ENCODE data around the gene KRTAP5-4. TPM values are rescaled to one million over a fixed set of nuclear protein-coding genes. Genes with fewer than 3 reads are reported as not detected.

The KRTAP5-4 gene
- total and polyA plus RNA-seq, 2 donors (not counting 1 experiment from before 2014, with no cell fraction given), result not detected

DNA sequence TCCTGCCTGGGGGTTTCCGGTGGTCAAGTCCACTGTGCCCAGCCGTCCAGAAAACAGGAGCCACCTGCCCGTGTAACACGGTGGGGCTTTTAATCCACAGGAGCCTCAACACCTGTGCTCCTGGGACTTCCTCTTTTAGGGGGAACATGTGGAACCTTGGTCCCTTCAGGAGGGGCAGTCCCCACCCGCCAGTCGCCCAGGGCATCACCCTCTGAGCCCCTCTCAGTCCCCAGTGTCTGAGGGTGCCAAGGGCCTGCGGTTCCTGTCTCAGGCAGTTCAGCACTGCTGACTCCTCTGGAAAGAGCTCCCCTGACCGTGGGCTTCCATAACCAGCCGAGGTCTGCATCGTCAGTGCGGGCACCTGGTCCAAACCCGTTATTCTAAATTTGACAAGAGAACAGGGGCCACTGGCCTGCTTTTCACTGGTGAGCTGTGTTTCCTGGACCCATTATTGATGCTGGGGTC lies 23.5 kb upstream of the KRTAP5-4 start:
- ATAC-seq (ENCODE audit: low read depth), result no peak
- Histone ChIP-seq H3K9ac (ENCODE audit: low read length) (no peak overlapping the region), H3K27ac (ENCODE audit: low read length in 2 of 2) (no peak overlapping the region), H2AFZ (ENCODE audit: insufficient read depth, low read depth, low read length, poor library complexity, severe bottlenecking) (no peak overlapping the region), H3K4me2 (replicated peaks; ENCODE audit: low read depth, low read length, poor library complexity, severe bottlenecking) (no peak overlapping the region), H3K27me3 (replicated peaks in 1 of 4; ENCODE audit: control extremely low read depth in 1 of 4, control insufficient read depth in 3 of 4, insufficient read depth in 4 of 4, low read length in 3 of 4) (peaks cover 0 to 10% (median 0%) of the 10 kb centered on the region in 4 experiments), H3K9me3 (ENCODE audit: control extremely low read depth in 1 of 3, control insufficient read depth in 2 of 3, insufficient read depth in 1 of 3, low read length in 2 of 3) (no peaks in the 10 kb centered on the region), H3K79me2 (ENCODE audit: control insufficient read depth, insufficient read depth, low read length) (no peaks in the 10 kb centered on the region), H4K20me1 (ENCODE audit: control insufficient read depth, insufficient read depth, low read length, poor library complexity, severe bottlenecking) (no peaks in the 10 kb centered on the region), H3K4me1 (ENCODE audit: control insufficient read depth in 2 of 2, insufficient read depth in 2 of 2, low read length in 2 of 2) (no peaks in the 10 kb centered on the region), H3K36me3 (replicated peaks in 1 of 2; ENCODE audit: control extremely low read depth in 1 of 2, control insufficient read depth in 1 of 2, extremely low read depth in 1 of 2, insufficient read depth in 2 of 2, low read length in 1 of 2) (no peaks in the 10 kb centered on the region), H3K4me3 (ENCODE audit: control extremely low read depth in 1 of 5, extremely low read depth in 1 of 5, insufficient read depth in 1 of 5, low read depth in 2 of 5, low read length in 4 of 5) (no peak overlapping the region)
- intact Hi-C loops (cut with micrococcal nuclease), result no loop called here
- TF ChIP-seq EZH2 (IDR thresholded peaks at IDR 0.05; ENCODE audit: borderline replicate concordance, insufficient read depth, low read depth, low read length, poor library complexity, severe bottlenecking), result no peak
- H3K4me1 Mint-ChIP-seq, result no peaks in the 10 kb centered on the region
- POLR2A ChIA-PET, result no interaction called here
- CTCF ChIA-PET, result no interaction called here
- H3K9me3 Mint-ChIP-seq (ENCODE audit: insufficient read depth), result no peaks in the 10 kb centered on the region
- WGBS (ENCODE audit: insufficient coverage), result 43% methylated on average over 12 of the region's 12 CpGs
- H3K4me3 Mint-ChIP-seq, result no peak overlapping the region
- H3K27me3 Mint-ChIP-seq, result peaks cover 13% of the 10 kb centered on the region
- H3K27ac Mint-ChIP-seq, result no peak overlapping the region
- no peak for DNase-seq

DNA sequence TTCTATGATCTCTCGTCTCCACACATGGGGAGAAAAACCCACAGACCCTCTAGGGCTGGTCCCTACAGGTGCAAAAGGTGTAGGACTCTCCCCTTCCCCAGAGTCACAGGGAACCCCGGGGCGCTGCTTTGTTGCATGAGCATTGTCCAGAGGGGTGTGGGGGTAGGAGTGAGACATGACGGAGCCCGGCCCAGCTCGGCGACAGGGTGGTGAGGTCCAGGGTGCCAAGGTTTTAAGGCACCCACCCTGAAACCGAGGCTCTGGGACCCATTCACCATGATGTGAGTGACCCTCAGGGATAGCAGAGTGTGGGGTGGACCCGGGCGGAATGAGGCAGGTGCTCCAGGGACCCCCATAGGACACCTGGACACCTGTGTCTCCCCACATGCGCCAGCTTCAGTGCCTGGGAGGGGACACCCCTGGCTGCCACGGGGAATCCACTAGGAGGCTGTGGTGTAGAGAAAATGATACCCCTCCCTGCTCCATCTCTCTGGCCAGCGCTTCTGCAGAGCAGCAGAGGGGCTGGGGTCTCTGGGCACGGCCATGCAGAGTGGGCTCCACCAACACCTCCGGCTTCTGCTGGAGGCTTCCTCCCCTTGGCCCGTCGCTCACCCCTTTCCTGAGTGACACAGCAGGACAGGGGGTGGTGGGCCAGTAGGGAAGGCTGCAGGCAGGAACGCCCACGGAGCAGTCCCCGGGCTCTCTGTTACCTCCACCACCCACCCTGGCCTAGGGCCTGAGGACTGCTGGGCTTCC lies 22.8 kb upstream of the KRTAP5-4 start:
- Mint-ChIP-seq H3K9me3 (ENCODE audit: insufficient read depth) (no peaks in the 10 kb centered on the region), H3K4me1 (no peaks in the 10 kb centered on the region), H3K4me3 (no peak overlapping the region), H3K27ac (no peak overlapping the region), H3K27me3 (peaks cover 18% of the 10 kb centered on the region)
- POLR2A ChIA-PET, result no interaction called here
- no peaks in the 10 kb centered on the region for H4K20me1 ChIP-seq (ENCODE audit: control insufficient read depth, insufficient read depth, low read length, poor library complexity, severe bottlenecking)
- H3K4me2 ChIP-seq (replicated peaks; ENCODE audit: low read depth, low read length, poor library complexity, severe bottlenecking), result no peak overlapping the region
- 40% methylated on average over 8 of the region's 20 CpGs for WGBS (ENCODE audit: insufficient coverage)
- no peak for TF ChIP-seq EZH2 (IDR thresholded peaks at IDR 0.05; ENCODE audit: borderline replicate concordance, insufficient read depth, low read depth, low read length, poor library complexity, severe bottlenecking)
- TF ChIP-seq CTCF (IDR thresholded peaks at IDR 0.05), result no peak
- no peaks in the 10 kb centered on the region for H3K79me2 ChIP-seq (ENCODE audit: control insufficient read depth, insufficient read depth, low read length)
- no peak for DNase-seq
- no peak overlapping the region for H3K4me3 ChIP-seq (ENCODE audit: control extremely low read depth in 1 of 5, extremely low read depth in 1 of 5, insufficient read depth in 1 of 5, low read depth in 2 of 5, low read length in 4 of 5)
- ATAC-seq (ENCODE audit: low read depth), result no peak
- H3K27me3 ChIP-seq (replicated peaks in 1 of 4; ENCODE audit: control extremely low read depth in 1 of 4, control insufficient read depth in 3 of 4, insufficient read depth in 4 of 4, low read length in 3 of 4), result peaks cover 0 to 16% (median under 1%) of the 10 kb centered on the region in 4 experiments
- H3K4me1 ChIP-seq (ENCODE audit: control insufficient read depth in 2 of 2, insufficient read depth in 2 of 2, low read length in 2 of 2), result no peaks in the 10 kb centered on the region
- no peak overlapping the region for H3K27ac ChIP-seq (ENCODE audit: low read length in 2 of 2)
- no peaks in the 10 kb centered on the region for H3K36me3 ChIP-seq (replicated peaks in 1 of 2; ENCODE audit: control extremely low read depth in 1 of 2, control insufficient read depth in 1 of 2, extremely low read depth in 1 of 2, insufficient read depth in 2 of 2, low read length in 1 of 2)
- H3K9me3 ChIP-seq (ENCODE audit: control extremely low read depth in 1 of 3, control insufficient read depth in 2 of 3, insufficient read depth in 1 of 3, low read length in 2 of 3), result no peaks in the 10 kb centered on the region
- intact Hi-C loops (cut with micrococcal nuclease), result no loop called here
- H2AFZ ChIP-seq (ENCODE audit: insufficient read depth, low read depth, low read length, poor library complexity, severe bottlenecking), result no peak overlapping the region
- no peak overlapping the region for H3K9ac ChIP-seq (ENCODE audit: low read length)
- CTCF ChIA-PET, result interaction anchor here (0.5 to 2.0 kb wide), 2 partner anchors 8 to 51 kb away, joined by 3 to 10 read pairs; no protein-coding TSS in a partner anchor

Measured in B cell (primary cell).